Heart right ventricle (tissue), 16 donors: Measurements from ENCODE around the gene MAP2K1. TPM values are rescaled to one million over a fixed set of nuclear protein-coding genes. Genes with fewer than 3 reads are reported as not detected.

ENCODE experiments used
- ATAC-seq, 8 donors: fragments of 200-7000 bp; cut with Tn5 transposase; one replicate each; pipeline ENCODE4 v1.9.1; 2020; ENCODE audit warnings: mild to moderate bottlenecking in 8 of 8, moderate library complexity in 8 of 8, moderate number of reproducible peaks in 1 of 8
- DNase-seq, 2 donors: peaks; one replicate each; pipeline ENCODE4 v3.0.0-alpha.2; 2020
- H3K27ac ChIP-seq, 10 donors: fragments of 200-600 bp; sonication (generic) in 2 of 10; one replicate each; pipeline versions ENCODE4 v1.5.0 to v1.8.0; 2020 to 2022; ENCODE audit warnings: mild to moderate bottlenecking in 3 of 10
- H3K27me3 ChIP-seq, 7 donors: fragments of 200-600 bp; one replicate each; pipeline ENCODE4 v1.8.0; 2021 to 2022; ENCODE audit warnings: mild to moderate bottlenecking in 2 of 7
- H3K36me3 ChIP-seq, 9 donors: fragments of 200-600 bp; sonication (generic) in 1 of 9; one replicate each; pipeline versions ENCODE4 v1.5.0 to v1.8.0; 2020 to 2022; ENCODE audit warnings: mild to moderate bottlenecking in 2 of 9
- H3K4me1 ChIP-seq, 9 donors: fragments of 200-600 bp; sonication (generic) in 1 of 9; one replicate each; pipeline versions ENCODE4 v1.5.0 to v1.8.0; 2020 to 2022; ENCODE audit warnings: mild to moderate bottlenecking in 4 of 9
- H3K4me3 ChIP-seq, 10 donors: fragments of 200-600 bp; sonication (generic) in 2 of 10; one replicate each; pipeline versions ENCODE4 v1.5.0 to v1.8.0; 2020 to 2022; ENCODE audit warnings: mild to moderate bottlenecking in 7 of 10, moderate library complexity in 2 of 10
- H3K9me3 ChIP-seq, 11 donors: fragments of 200-600 bp in 10 of 11; sonication (generic) in 2 of 11; one replicate each; pipeline versions ENCODE4 v1.5.0 to v1.8.0; 2013 to 2022; ENCODE audit warnings: mild to moderate bottlenecking in 2 of 11, control low read depth in 1 of 11, moderate library complexity in 1 of 11
- WGBS, 2 donors: extraction: QIAGEN DNeasy Blood & Tissue Kit; methylation state at CpG; one replicate each; pipeline ENCODE4 v1.1.7; 2013; ENCODE audit warnings: inconsistent platforms in 1 of 2; 5-methylcytosine and 5-hydroxymethylcytosine counted together
- intact Hi-C, 10 donors: fragments of 100-400 bp; cut with DNase I; formaldehyde crosslinking; loops; one replicate each; pipeline versions ENCODE4 v1.11.1 to v1.14.2; 2022
- polyA plus RNA-seq, 2 donors: library from polyadenylated mRNA; stranded (reverse); fragments of 200-250 nt; gene quantifications; one replicate each; pipeline ENCODE4 v1.2.3, GENCODE V29; 2013
- total RNA-seq, 10 donors: library from RNA; stranded (reverse); fragmentation: NEBNext Ultra II Directional in 3 of 10; extraction: Animal tissue kit (Norgen Biotek cat#: 25700) in 3 of 10; gene quantifications; one replicate each; pipeline versions ENCODE4 v1.2.1 to v1.2.4, GENCODE V29; 2021 to 2023
- TF ChIP-seq, protein P1 (sequence below), 9 donors: fragments of 200-600 bp; sonication (generic) in 2 of 9; IDR thresholded peaks; one replicate each; pipeline versions ENCODE4 v1.5.0 to v1.8.0; 2021 to 2022; ENCODE audit warnings: antibody characterized with exemption in 9 of 9, mild to moderate bottlenecking in 5 of 9, moderate library complexity in 1 of 9
- donor health status: Arrhythmogenic right ventricular cardiomyopathy.
- donor health status: ischemic (EF 13 %, LVEDD 7.1; RV severe dilation, severe dysfunction).
- donor health status: healthy with polysubstance abuse.
- donor health status: DM: no; HTN: yes; CAD: no.
- donor health status: DM: no; HTN: no; CAD: no.
- donor health status: ischemic (EF 25% LVEDD 6.9; RV normal size, moderate dysfunction).
- donor health status: ischemic (EF 25% LVEDD 5.7; RV mildly dilated, moderate dysfunction).
- donor health status: healthy.
- donor health status: DM: yes; HTN: yes; CAD: no.
- donor health status: Ischemic cardiomyopathy.
- donor health status: ischemic (EF 35%, LVEDD 5.7; RV mildly dilated, moderate dysfunction).
- donor health status: nonischemic (EF 11% LVEDD 7.7; RV severe dilation, severe dysfunction).
- donor health status: DM: yes; HTN: yes; CAD: no.
- donor health status: PGD.
- donor health status: ischemic (EF 29% LVEDD 5.4; RV normal size, mild dysfunction).
- donor health status: nonischemic (EF 23%, LVEDD 6.1; RV moderate dilation, normal function).

The MAP2K1 gene
- total and polyA plus RNA-seq, 12 donors, result 7.5 to 106 (median 44.7) TPM

DNA sequence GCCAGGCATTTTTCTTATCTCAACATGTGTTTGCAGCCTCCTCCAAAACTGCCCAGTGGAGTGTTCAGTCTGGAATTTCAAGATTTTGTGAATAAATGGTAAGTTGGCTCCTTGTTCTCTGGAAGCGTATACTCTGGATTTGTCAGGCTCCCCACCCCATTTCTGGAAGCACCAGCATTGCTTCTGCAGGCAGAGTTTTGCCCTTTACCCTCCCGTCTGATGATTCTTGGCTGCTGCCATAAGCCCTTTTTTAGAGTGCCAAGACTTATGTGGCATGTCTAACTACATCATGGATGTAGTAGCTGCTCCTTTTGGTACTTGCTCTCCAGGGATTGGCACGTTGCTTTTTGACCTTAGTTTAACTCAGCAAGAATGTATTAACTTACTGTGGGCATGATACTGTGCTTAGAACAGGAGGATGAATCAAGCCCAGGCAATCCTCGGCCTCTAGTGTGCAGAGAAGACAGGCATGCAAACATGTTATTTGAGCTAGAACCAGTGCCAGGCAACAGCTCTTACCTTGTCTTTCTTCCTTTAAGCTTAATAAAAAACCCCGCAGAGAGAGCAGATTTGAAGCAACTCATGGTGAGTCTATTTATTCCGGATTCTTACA, 102.6 kb downstream of the MAP2K1 start:
- intact Hi-C loops, result loop anchor here in 1 of 10 donors (10.0 kb wide), 1 partner anchor 84 kb away; no protein-coding TSS in a partner anchor

DNA sequence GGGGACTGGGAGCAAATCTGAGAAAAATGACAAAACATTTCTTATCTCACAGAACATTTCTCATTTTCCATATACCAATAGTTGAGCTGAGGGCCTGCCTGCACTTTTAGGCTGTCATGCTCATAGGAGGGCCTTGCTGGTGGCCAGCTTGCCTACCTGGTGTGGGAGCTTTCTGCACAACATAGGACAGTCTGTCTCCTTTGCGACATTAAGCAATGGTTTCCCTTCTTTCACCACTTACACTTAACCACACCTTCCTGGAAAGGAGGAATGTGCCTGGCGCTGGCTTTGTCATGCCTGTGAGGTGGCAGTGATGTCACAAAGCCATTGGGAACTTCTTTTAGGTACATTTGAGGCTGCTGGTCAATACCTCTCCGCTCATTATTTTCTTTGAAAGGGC, 105.1 kb downstream of the MAP2K1 start:
- WGBS, 2 donors, result 88 to 90% methylated on average over 3 of the region's 3 CpGs
- H3K4me3 ChIP-seq, result no peak overlapping the region
- no peaks in the 10 kb centered on the region for H3K27me3 ChIP-seq
- intact Hi-C loops, result loop anchor here in 2 of 10 donors (10.0 kb wide), 1 partner anchor 137 kb away; the partner anchor contains the start of gene TIPIN (in 2 of the 2)
- H3K9me3 ChIP-seq, result no peaks in the 10 kb centered on the region
- peaks cover 0 to 95% (median 25%) of the 10 kb centered on the region in 9 donors for H3K36me3 ChIP-seq
- peaks cover 2 to 29% (median 13%) of the 10 kb centered on the region in 9 donors for H3K4me1 ChIP-seq
- H3K27ac ChIP-seq, result no peak overlapping the region
- ATAC-seq (peak in 1 of 8 donors; percentile 39), DNase-seq (no peak)
- TF ChIP-seq, protein P1, sequence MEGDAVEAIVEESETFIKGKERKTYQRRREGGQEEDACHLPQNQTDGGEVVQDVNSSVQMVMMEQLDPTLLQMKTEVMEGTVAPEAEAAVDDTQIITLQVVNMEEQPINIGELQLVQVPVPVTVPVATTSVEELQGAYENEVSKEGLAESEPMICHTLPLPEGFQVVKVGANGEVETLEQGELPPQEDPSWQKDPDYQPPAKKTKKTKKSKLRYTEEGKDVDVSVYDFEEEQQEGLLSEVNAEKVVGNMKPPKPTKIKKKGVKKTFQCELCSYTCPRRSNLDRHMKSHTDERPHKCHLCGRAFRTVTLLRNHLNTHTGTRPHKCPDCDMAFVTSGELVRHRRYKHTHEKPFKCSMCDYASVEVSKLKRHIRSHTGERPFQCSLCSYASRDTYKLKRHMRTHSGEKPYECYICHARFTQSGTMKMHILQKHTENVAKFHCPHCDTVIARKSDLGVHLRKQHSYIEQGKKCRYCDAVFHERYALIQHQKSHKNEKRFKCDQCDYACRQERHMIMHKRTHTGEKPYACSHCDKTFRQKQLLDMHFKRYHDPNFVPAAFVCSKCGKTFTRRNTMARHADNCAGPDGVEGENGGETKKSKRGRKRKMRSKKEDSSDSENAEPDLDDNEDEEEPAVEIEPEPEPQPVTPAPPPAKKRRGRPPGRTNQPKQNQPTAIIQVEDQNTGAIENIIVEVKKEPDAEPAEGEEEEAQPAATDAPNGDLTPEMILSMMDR (IDR thresholded peaks at IDR 0.05), result no peak

More for the DNA sequence above, 102.6 kb downstream of the MAP2K1 start:
- Histone ChIP-seq H3K4me3 (no peak overlapping the region), H3K4me1 (peaks cover 0 to 14% (median 5%) of the 10 kb centered on the region in 9 donors), H3K9me3 (no peaks in the 10 kb centered on the region), H3K36me3 (peaks cover 0 to 100% (median 17%) of the 10 kb centered on the region in 9 donors), H3K27ac (peak overlapping the region in 1 of 10 donors; percentile 41), H3K27me3 (no peaks in the 10 kb centered on the region)
- TF ChIP-seq, protein P1 (IDR thresholded peaks at IDR 0.05), result no peak
- DNase-seq, result no peak
- ATAC-seq, result peak in 1 of 8 donors; percentile 47
- WGBS, 2 donors, result 78 to 81% methylated on average over 6 of the region's 6 CpGs

DNA sequence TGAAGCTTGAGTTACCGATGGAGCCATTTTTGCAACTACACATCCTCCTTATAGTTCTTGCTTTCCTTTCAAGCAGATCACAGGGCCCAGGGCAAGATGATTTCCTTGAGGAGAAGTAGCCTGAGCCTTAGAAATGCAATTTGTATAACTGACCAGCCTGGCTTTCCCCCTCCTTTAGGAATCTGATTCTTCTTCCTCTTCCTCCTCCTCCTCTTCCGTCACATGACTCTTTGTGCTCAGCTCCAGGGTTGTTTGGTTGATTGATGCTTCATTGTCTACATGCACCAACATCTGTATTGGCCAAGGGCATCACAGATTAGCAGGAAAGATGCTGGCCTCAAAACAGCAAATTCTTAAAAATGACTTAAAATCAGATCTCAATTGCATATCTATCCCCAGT, 107.5 kb downstream of the MAP2K1 start:
- Histone ChIP-seq H3K4me1 (peaks cover 8 to 43% (median 26%) of the 10 kb centered on the region in 9 donors), H3K36me3 (peaks cover 0 to 85% (median 28%) of the 10 kb centered on the region in 9 donors), H3K27me3 (no peaks in the 10 kb centered on the region), H3K4me3 (no peak overlapping the region), H3K9me3 (no peaks in the 10 kb centered on the region), H3K27ac (no peak overlapping the region)
- DNase-seq, result no peak
- no peak for ATAC-seq
- intact Hi-C loops, result loop anchor here in 2 of 10 donors (10.0 kb wide), 1 partner anchor 139 kb away; the partner anchor contains the start of gene TIPIN (in 2 of the 2)
- TF ChIP-seq, protein P1 (IDR thresholded peaks at IDR 0.05), result no peak
- WGBS, 2 donors, result 81 to 87% methylated on average over 2 of the region's 2 CpGs

DNA sequence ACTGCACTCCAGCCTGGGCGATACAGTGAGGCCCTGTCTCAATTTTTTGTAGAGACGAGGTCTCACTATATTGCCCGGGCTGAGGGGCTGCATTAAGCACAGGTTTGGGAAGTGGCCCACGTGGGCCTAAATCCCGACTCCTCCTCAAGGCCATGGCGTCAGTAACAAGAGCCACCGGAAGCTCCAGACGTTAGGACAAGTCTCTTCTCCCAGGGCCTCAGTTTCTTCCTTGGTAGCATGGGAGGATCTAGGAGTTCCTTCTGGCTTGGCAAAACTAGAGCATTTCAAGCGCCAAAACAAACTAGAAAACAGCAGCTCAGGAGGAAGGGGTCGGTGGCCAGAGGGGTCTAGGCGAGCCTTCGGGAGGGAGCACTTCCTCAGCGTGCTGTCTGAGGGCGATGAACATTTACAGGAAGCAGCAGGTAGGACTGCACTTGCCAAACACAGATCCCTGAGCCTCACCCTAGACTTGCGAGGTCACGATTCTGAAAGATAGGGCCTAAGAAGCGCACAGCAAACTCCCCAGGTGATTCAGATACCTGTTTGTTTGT, 110.3 kb downstream of the MAP2K1 start:
- H3K27ac ChIP-seq, result peak overlapping the region; percentile 62 to 91 (median 87)
- H3K4me3 ChIP-seq, result peak overlapping the region; percentile 67 to 97 (median 84)

More for the DNA sequence above, 110.3 kb downstream of the MAP2K1 start:
- Histone ChIP-seq H3K36me3 (peaks cover 0 to 85% (median 50%) of the 10 kb centered on the region in 9 donors), H3K4me1 (peaks cover 8 to 50% (median 24%) of the 10 kb centered on the region in 9 donors), H3K27me3 (no peaks in the 10 kb centered on the region), H3K9me3 (no peaks in the 10 kb centered on the region)
- WGBS, 2 donors, result 18 to 20% methylated on average over 17 of the region's 17 CpGs
- no peak for DNase-seq
- intact Hi-C loops, result loop anchor here in 8 of 10 donors (1.0 to 10.0 kb wide), 6 partner anchors 110 to 200 kb away; partner anchors contain the start of genes MAP2K1 (in 7 of the 8) and TIPIN (in 2 of the 8)
- TF ChIP-seq, protein P1 (IDR thresholded peaks at IDR 0.05), result no peak
- ATAC-seq, result peak in 6 of 8 donors; percentile 18 to 58 (median 26)
